ENCODE results near the gene DHX16.

The DHX16 gene

GRCh38 chr6:30640481-30640880, 32.3 kb downstream of the DHX16 start:
- no peak for DNase-seq (ENCODE audit: low spot score)
- Histone ChIP-seq H3K4me3 (no peak overlapping the region), H3K27ac (no peak overlapping the region)
- TF ChIP-seq CTCF (IDR thresholded peaks at IDR 0.05), result no peak

- no peak overlapping the region for H3K4me3 ChIP-seq
- no peak overlapping the region for H3K27ac ChIP-seq
- DNase-seq (ENCODE audit: low spot score), result no peak
- TF ChIP-seq CTCF (IDR thresholded peaks at IDR 0.05), result no peak
These were observed 37.0 kb downstream of the DHX16 start for GRCh38 chr6:30635834-30636233.

- no peak for TF ChIP-seq CTCF (IDR thresholded peaks at IDR 0.05)
- DNase-seq (ENCODE audit: low spot score), result peak; percentile 93
- Histone ChIP-seq H3K4me3 (peak within 1 kb of the TSS; percentile 72), H3K27ac (peak within 1 kb of the TSS; percentile 91 to 93)
These were observed 46.1 kb downstream of the DHX16 start, which contains the start of gene ATAT1 for GRCh38 chr6:30626484-30627366. ATAT1 (plus strand) TSS chr6:30626874.

- DNase-seq (ENCODE audit: low spot score), result no peak
- TF ChIP-seq CTCF (IDR thresholded peaks at IDR 0.05), result no peak
- Histone ChIP-seq H3K4me3 (no peak overlapping the region), H3K27ac (no peak overlapping the region)
These were observed 47.3 kb downstream of the DHX16 start for GRCh38 chr6:30625511-30625910.

GRCh38 chr6:30619561-30619960, 53.2 kb downstream of the DHX16 start:
- H3K27ac ChIP-seq, result no peak overlapping the region
- no peak for TF ChIP-seq CTCF (IDR thresholded peaks at IDR 0.05)
- DNase-seq (ENCODE audit: low spot score), result no peak
- H3K4me3 ChIP-seq, result no peak overlapping the region

GRCh38 chr6:30618270-30618797, 54.5 kb downstream of the DHX16 start:
- Histone ChIP-seq H3K27ac (peak overlapping the region; percentile 91 to 96), H3K4me3 (peak overlapping the region; percentile 72)
- no peak for DNase-seq (ENCODE audit: low spot score)
- TF ChIP-seq CTCF (IDR thresholded peaks at IDR 0.05), result no peak

Measured in coronary artery (tissue), 2 donors.